Skeletal muscle tissue (tissue), 4 donors: Measurements from ENCODE around the gene TCP11L1. TPM values are rescaled to one million over a fixed set of nuclear protein-coding genes. Genes with fewer than 3 reads are reported as not detected.

Experiments
- H3K27ac ChIP-seq: one replicate; pipeline ENCODE4 v1.7.0; 2013; ENCODE audit warnings: mild to moderate bottlenecking, low read depth, low read length, inconsistent platforms
- H3K27me3 ChIP-seq, 3 donors: one replicate each; pipeline ENCODE4 v1.7.0; 2013; ENCODE audit warnings: low read length in 3 of 3; ENCODE audit not compliant: control insufficient read depth in 3 of 3, insufficient read depth in 3 of 3
- H3K36me3 ChIP-seq, 3 donors: one replicate each; pipeline ENCODE4 v1.7.0; 2013; ENCODE audit warnings: low read length in 3 of 3; ENCODE audit not compliant: control insufficient read depth in 3 of 3, insufficient read depth in 3 of 3
- H3K4me1 ChIP-seq, 3 donors: one replicate each; pipeline ENCODE4 v1.7.0; 2013; ENCODE audit warnings: low read length in 3 of 3, mild to moderate bottlenecking in 3 of 3; ENCODE audit not compliant: control insufficient read depth in 3 of 3, insufficient read depth in 3 of 3
- H3K4me3 ChIP-seq, 3 donors: one replicate each; pipeline ENCODE4 v1.7.0; 2013; ENCODE audit warnings: low read length in 3 of 3
- H3K9ac ChIP-seq, 3 donors: one replicate each; pipeline ENCODE4 v1.7.0; 2013; ENCODE audit warnings: low read length in 3 of 3, mild to moderate bottlenecking in 3 of 3, moderate library complexity in 2 of 3, low read depth in 1 of 3
- H3K9me3 ChIP-seq, 3 donors: one replicate each; pipeline ENCODE4 v1.7.0; 2013; ENCODE audit warnings: low read length in 3 of 3; ENCODE audit not compliant: control insufficient read depth in 3 of 3
- total RNA-seq: library from RNA; depleted of rRNA; stranded (reverse); fragments of >200 nt; gene quantifications from one replicate; pipeline ENCODE4 v1.2.3, GENCODE V29; 2014
- donor health status: Osteomylitis.

Gene TCP11L1
- total RNA-seq, 1 donor from 2014 or later: 11.5 TPM

GRCh38 chr11:33015621-33016551 is 23.5 kb upstream of the TCP11L1 start, which contains the start of gene DEPDC7:
DEPDC7 (plus strand) TSS chr11:33015878; CDS start chr11:33015956, 78 bp downstream.
- Histone ChIP-seq H3K4me3 (peak within 1 kb of the TSS; percentile 71 to 83 (median 79)), H3K4me1 (peaks cover 10 to 19% (median 13%) of the 10 kb centered on the region in 3 donors), H3K9ac (peak within 1 kb of the TSS; percentile 76 to 82 (median 81)), H3K36me3 (no peaks in the 10 kb centered on the region), H3K27me3 (no peaks in the 10 kb centered on the region), H3K27ac (peak within 1 kb of the TSS; percentile 66), H3K9me3 (no peaks in the 10 kb centered on the region)

- peak overlapping the region; percentile 71 to 83 (median 79) for H3K4me3 ChIP-seq
- peak overlapping the region; percentile 66 for H3K27ac ChIP-seq
- H3K9ac ChIP-seq: peak overlapping the region; percentile 76 to 82 (median 81)
- no peaks in the 10 kb centered on the region for H3K36me3 ChIP-seq
- H3K27me3 ChIP-seq: no peaks in the 10 kb centered on the region
- no peaks in the 10 kb centered on the region for H3K9me3 ChIP-seq
- peaks cover 10 to 19% (median 13%) of the 10 kb centered on the region in 3 donors for H3K4me1 ChIP-seq
These were observed 22.7 kb upstream of the TCP11L1 start for GRCh38 chr11:33016654-33017053.

GRCh38 chr11:33017478-33017877 is 21.9 kb upstream of the TCP11L1 start:
- Histone ChIP-seq H3K27ac (no peak overlapping the region), H3K27me3 (no peaks in the 10 kb centered on the region)

GRCh38 chr11:33017965-33018364 is 21.4 kb upstream of the TCP11L1 start:
- Histone ChIP-seq H3K4me3 (peak overlapping the region in 1 of 3 donors; percentile 23), H3K9ac (peak overlapping the region in 2 of 3 donors; percentile 11 to 17), H3K36me3 (no peaks in the 10 kb centered on the region), H3K27me3 (no peaks in the 10 kb centered on the region), H3K4me1 (peaks cover 10 to 19% (median 13%) of the 10 kb centered on the region in 3 donors), H3K9me3 (no peaks in the 10 kb centered on the region), H3K27ac (no peak overlapping the region)

More at GRCh38 chr11:33017478-33017877, 21.9 kb upstream of the TCP11L1 start:
- Histone ChIP-seq H3K4me1 (peaks cover 10 to 19% (median 13%) of the 10 kb centered on the region in 3 donors), H3K4me3 (peak overlapping the region in 1 of 3 donors; percentile 23), H3K9ac (peak overlapping the region; percentile 11 to 17 (median 14)), H3K9me3 (no peaks in the 10 kb centered on the region), H3K36me3 (no peaks in the 10 kb centered on the region)

- peak overlapping the region in 2 of 3 donors; percentile 2 to 9 for H3K4me3 ChIP-seq
- H3K36me3 ChIP-seq: no peaks in the 10 kb centered on the region
- peaks cover 10 to 19% (median 13%) of the 10 kb centered on the region in 3 donors for H3K4me1 ChIP-seq
- H3K27ac ChIP-seq: no peak overlapping the region
- H3K9me3 ChIP-seq: no peaks in the 10 kb centered on the region
- no peak overlapping the region for H3K9ac ChIP-seq
- no peaks in the 10 kb centered on the region for H3K27me3 ChIP-seq
These were observed 20.5 kb upstream of the TCP11L1 start for GRCh38 chr11:33018840-33019239.

- H3K27ac ChIP-seq: no peak overlapping the region
- H3K9ac ChIP-seq: no peak overlapping the region
- H3K9me3 ChIP-seq: no peaks in the 10 kb centered on the region
- peaks cover 8 to 15% (median 11%) of the 10 kb centered on the region in 3 donors for H3K4me1 ChIP-seq
- no peak overlapping the region for H3K4me3 ChIP-seq
- no peaks in the 10 kb centered on the region for H3K27me3 ChIP-seq
- H3K36me3 ChIP-seq: no peaks in the 10 kb centered on the region
These were observed 17.9 kb upstream of the TCP11L1 start for GRCh38 chr11:33021501-33021900.

- Histone ChIP-seq H3K27me3 (no peaks in the 10 kb centered on the region), H3K4me1 (peaks cover 8 to 15% (median 11%) of the 10 kb centered on the region in 3 donors), H3K4me3 (no peak overlapping the region), H3K36me3 (no peaks in the 10 kb centered on the region), H3K27ac (no peak overlapping the region), H3K9me3 (no peaks in the 10 kb centered on the region), H3K9ac (no peak overlapping the region)
These were observed 17.4 kb upstream of the TCP11L1 start for GRCh38 chr11:33021937-33022336.

- H3K9me3 ChIP-seq: no peaks in the 10 kb centered on the region
- H3K36me3 ChIP-seq: no peaks in the 10 kb centered on the region
- no peak overlapping the region for H3K4me3 ChIP-seq
- H3K27me3 ChIP-seq: no peaks in the 10 kb centered on the region
- no peak overlapping the region for H3K9ac ChIP-seq
- no peak overlapping the region for H3K27ac ChIP-seq
- H3K4me1 ChIP-seq: no peaks in the 10 kb centered on the region
These were observed 14.0 kb upstream of the TCP11L1 start for GRCh38 chr11:33025339-33025722.

- no peaks in the 10 kb centered on the region for H3K27me3 ChIP-seq
- H3K36me3 ChIP-seq: no peaks in the 10 kb centered on the region
- H3K9me3 ChIP-seq: no peaks in the 10 kb centered on the region
- no peak overlapping the region for H3K9ac ChIP-seq
- H3K4me1 ChIP-seq: no peaks in the 10 kb centered on the region
- no peak overlapping the region for H3K27ac ChIP-seq
- no peak overlapping the region for H3K4me3 ChIP-seq
These were observed 12.1 kb upstream of the TCP11L1 start for GRCh38 chr11:33027233-33027632.
